Thyroid gland (tissue), 4 donors: ENCODE data around the gene ZSCAN2. TPM values are rescaled to one million over a fixed set of nuclear protein-coding genes. Genes with fewer than 3 reads are reported as not detected.

Experiments
- DNase-seq, 2 donors: peaks; one replicate each; pipeline ENCODE4 v3.0.0-alpha.2; 2019
- H3K27ac ChIP-seq, 3 donors: fragments of 200-600 bp; sonication (generic); 1 replicate in 2 of 3; 2 replicates in 1 of 3; pipeline ENCODE4 v1.5.1; 2016 to 2019; ENCODE audit warnings: mild to moderate bottlenecking in 1 of 3, moderate library complexity in 1 of 3
- H3K27me3 ChIP-seq: fragments of 200-600 bp; sonication (generic); one replicate; pipeline ENCODE4 v1.5.1; 2019
- H3K36me3 ChIP-seq, 2 donors: fragments of 200-600 bp; sonication (generic); one replicate each; pipeline ENCODE4 v1.5.1; 2016 to 2019
- H3K4me1 ChIP-seq, 2 donors: fragments of 200-600 bp; sonication (generic); one replicate each; pipeline ENCODE4 v1.5.1; 2017 to 2019
- H3K4me3 ChIP-seq, 3 donors: fragments of 200-600 bp; sonication (generic); replicated peaks in 1 of 3; 1 replicate in 2 of 3; 2 replicates in 1 of 3; pipeline ENCODE4 v1.5.1; 2016; ENCODE audit warnings: mild to moderate bottlenecking in 1 of 3
- H3K9me3 ChIP-seq: fragments of 200-600 bp; sonication (generic); one replicate; pipeline ENCODE4 v1.5.1; 2017
- POLR2A ChIP-seq, 2 donors: fragments of 450-650 bp; IDR thresholded peaks; one replicate each; pipeline ENCODE4 v1.6.1; 2017; ENCODE audit warnings: antibody characterized with exemption in 2 of 2, mild to moderate bottlenecking in 2 of 2, moderate library complexity in 1 of 2
- WGBS, 2 donors: methylation state at CpG; one replicate each; pipeline ENCODE4 v1.1.5; 2017; 5-methylcytosine and 5-hydroxymethylcytosine counted together
- intact Hi-C: fragments of 100-400 bp; cut with DNase I; formaldehyde crosslinking; loops from one replicate; pipeline ENCODE4 v1.15.1; 2023
- total RNA-seq, 4 donors: library from RNA; depleted of rRNA; stranded (reverse); fragments of >200 nt; gene quantifications; one replicate each; pipeline ENCODE4 v1.2.3, GENCODE V29; 2016
- TF ChIP-seq, protein P1 (sequence below), 6 experiments: fragments of 200-600 bp in 3 of 6; fragments of 450-650 bp in 3 of 6; sonication (generic) in 3 of 6; IDR thresholded peaks; one replicate each; pipeline ENCODE4 v1.5.1; 2016 to 2019; ENCODE audit warnings: antibody characterized with exemption in 6 of 6, mild to moderate bottlenecking in 2 of 6, inconsistent platforms in 1 of 6, moderate library complexity in 1 of 6

The ZSCAN2 gene
- total RNA-seq, 4 donors from 2014 or later, result 9.1 to 22.7 (median 11.7) TPM

- WGBS, 2 donors, result 48 to 64% methylated on average over 4 of the region's 4 CpGs
Measured at GRCh38 chr15:84659904-84660781, 59.3 kb downstream of the ZSCAN2 start.

GRCh38 chr15:84661001-84661400 lies 60.2 kb downstream of the ZSCAN2 start:
- H3K36me3 ChIP-seq, result peaks cover 0 to 5% of the 10 kb centered on the region in 2 donors
- no peaks in the 10 kb centered on the region for H3K27me3 ChIP-seq
- peak; percentile 60 to 65 for DNase-seq
- WGBS, 2 donors, result 44 to 81% methylated on average over 10 of the region's 10 CpGs
- intact Hi-C loops, result no loop called here
- no peak for TF ChIP-seq POLR2A (IDR thresholded peaks at IDR 0.05)
- TF ChIP-seq, protein P1, sequence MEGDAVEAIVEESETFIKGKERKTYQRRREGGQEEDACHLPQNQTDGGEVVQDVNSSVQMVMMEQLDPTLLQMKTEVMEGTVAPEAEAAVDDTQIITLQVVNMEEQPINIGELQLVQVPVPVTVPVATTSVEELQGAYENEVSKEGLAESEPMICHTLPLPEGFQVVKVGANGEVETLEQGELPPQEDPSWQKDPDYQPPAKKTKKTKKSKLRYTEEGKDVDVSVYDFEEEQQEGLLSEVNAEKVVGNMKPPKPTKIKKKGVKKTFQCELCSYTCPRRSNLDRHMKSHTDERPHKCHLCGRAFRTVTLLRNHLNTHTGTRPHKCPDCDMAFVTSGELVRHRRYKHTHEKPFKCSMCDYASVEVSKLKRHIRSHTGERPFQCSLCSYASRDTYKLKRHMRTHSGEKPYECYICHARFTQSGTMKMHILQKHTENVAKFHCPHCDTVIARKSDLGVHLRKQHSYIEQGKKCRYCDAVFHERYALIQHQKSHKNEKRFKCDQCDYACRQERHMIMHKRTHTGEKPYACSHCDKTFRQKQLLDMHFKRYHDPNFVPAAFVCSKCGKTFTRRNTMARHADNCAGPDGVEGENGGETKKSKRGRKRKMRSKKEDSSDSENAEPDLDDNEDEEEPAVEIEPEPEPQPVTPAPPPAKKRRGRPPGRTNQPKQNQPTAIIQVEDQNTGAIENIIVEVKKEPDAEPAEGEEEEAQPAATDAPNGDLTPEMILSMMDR (IDR thresholded peaks at IDR 0.05), result no peak
- H3K27ac ChIP-seq, result peak overlapping the region; percentile 84 to 87 (median 87)
- H3K4me3 ChIP-seq, result no peak overlapping the region
- H3K9me3 ChIP-seq, result no peaks in the 10 kb centered on the region
- H3K4me1 ChIP-seq, result peaks cover 20 to 38% of the 10 kb centered on the region in 2 donors

More at GRCh38 chr15:84659904-84660781, 59.3 kb downstream of the ZSCAN2 start:
- TF ChIP-seq, protein P1 (IDR thresholded peaks at IDR 0.05), result no peak
- peak in 1 of 2 donors; percentile 60 for TF ChIP-seq POLR2A (IDR thresholded peaks at IDR 0.05)
- Histone ChIP-seq H3K27ac (peak overlapping the region; percentile 84 to 87 (median 87)), H3K4me3 (no peak overlapping the region), H3K27me3 (no peaks in the 10 kb centered on the region), H3K4me1 (peaks cover 20 to 41% of the 10 kb centered on the region in 2 donors), H3K36me3 (peaks cover 0 to 5% of the 10 kb centered on the region in 2 donors), H3K9me3 (no peaks in the 10 kb centered on the region)
- intact Hi-C loops, result loop anchor here (5.0 to 10.0 kb wide), 2 partner anchors 57 to 85 kb away; partner anchors contain the start of genes SEC11A and ZNF592
- peak; percentile 61 to 67 for DNase-seq

- Histone ChIP-seq H3K36me3 (peaks cover 0 to 5% of the 10 kb centered on the region in 2 donors), H3K27me3 (no peaks in the 10 kb centered on the region), H3K4me1 (peaks cover 13 to 27% of the 10 kb centered on the region in 2 donors), H3K9me3 (no peaks in the 10 kb centered on the region), H3K27ac (no peak overlapping the region), H3K4me3 (no peak overlapping the region)
- no peak for TF ChIP-seq POLR2A (IDR thresholded peaks at IDR 0.05)
- TF ChIP-seq, protein P1 (IDR thresholded peaks at IDR 0.05), result no peak
- WGBS, 2 donors, result 90 to 91% methylated on average over 2 of the region's 2 CpGs
- DNase-seq, result no peak
- intact Hi-C loops, result no loop called here
Measured at GRCh38 chr15:84666373-84666772, 65.6 kb downstream of the ZSCAN2 start.

DNA sequence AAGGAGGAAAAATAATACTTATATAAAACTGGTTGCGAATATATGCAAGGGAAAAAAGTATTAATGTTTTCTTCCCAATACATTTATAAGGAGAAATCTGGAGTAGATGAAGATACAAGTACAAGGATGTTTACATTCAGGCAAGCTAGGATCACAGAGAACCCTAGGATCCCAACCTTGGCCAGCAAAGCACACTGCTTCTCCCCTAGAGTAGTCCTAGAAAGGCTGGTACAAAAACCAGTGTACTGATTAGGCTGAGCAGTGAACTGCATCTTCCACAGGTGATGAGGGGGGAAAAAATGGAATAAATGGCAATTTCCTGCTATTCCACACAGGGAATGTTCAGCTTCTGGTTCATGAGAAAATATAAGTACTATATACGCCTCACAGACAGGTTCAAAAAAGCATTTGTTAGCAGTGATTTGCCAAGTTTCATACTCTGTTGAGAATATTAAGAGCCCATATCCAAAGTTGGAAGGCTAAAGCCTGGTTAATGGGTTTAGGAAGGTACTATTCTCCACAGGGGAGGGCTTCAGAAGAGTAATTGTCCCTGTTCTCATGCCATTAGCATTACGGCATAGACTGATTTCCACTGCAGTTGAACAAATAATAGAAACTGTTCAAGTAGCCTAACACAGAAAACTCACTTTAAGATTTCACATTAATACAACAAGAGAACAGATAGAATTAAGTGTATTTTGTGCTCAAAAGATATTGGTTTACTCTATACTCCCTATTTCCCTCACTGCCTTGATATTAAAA lies 67.6 kb downstream of the ZSCAN2 start:
- Histone ChIP-seq H3K4me3 (no peak overlapping the region), H3K9me3 (no peaks in the 10 kb centered on the region), H3K4me1 (peaks cover 12 to 20% of the 10 kb centered on the region in 2 donors), H3K27ac (peak overlapping the region; percentile 75 to 89 (median 79)), H3K27me3 (no peaks in the 10 kb centered on the region), H3K36me3 (peaks cover 0 to 5% of the 10 kb centered on the region in 2 donors)
- intact Hi-C loops, result no loop called here
- 66 to 70% methylated on average over 3 of the region's 3 CpGs for WGBS, 2 donors
- TF ChIP-seq, protein P1 (IDR thresholded peaks at IDR 0.05), result no peak
- no peak for TF ChIP-seq POLR2A (IDR thresholded peaks at IDR 0.05)
- peak; percentile 50 to 51 for DNase-seq
